ENCODE measurements around the gene PACS2.

The PACS2 gene

GRCh38 chr14:105392131-105393090 lies 77.9 kb downstream of the PACS2 start:
- Histone ChIP-seq H3K4me1 (ENCODE audit: control insufficient read depth, insufficient read depth, low read length, poor library complexity, severe bottlenecking) (no peaks in the 10 kb centered on the region), H3K27me3 (replicated peaks; ENCODE audit: control insufficient read depth, insufficient read depth, low read length, poor library complexity, severe bottlenecking) (no peaks in the 10 kb centered on the region), H3K9me3 (ENCODE audit: control insufficient read depth, low read length) (no peaks in the 10 kb centered on the region), H3K27ac (ENCODE audit: insufficient read depth, low read length, poor library complexity, severe bottlenecking) (no peak overlapping the region), H3K36me3 (ENCODE audit: control insufficient read depth, insufficient read depth, low read length) (no peaks in the 10 kb centered on the region), H3K4me3 (ENCODE audit: insufficient read depth, low read depth, low read length, poor library complexity, severe bottlenecking) (no peak overlapping the region)
- no peak for DNase-seq

GRCh38 chr14:105393151-105393550 lies 78.6 kb downstream of the PACS2 start:
- Histone ChIP-seq H3K36me3 (ENCODE audit: control insufficient read depth, insufficient read depth, low read length) (no peaks in the 10 kb centered on the region), H3K27ac (ENCODE audit: insufficient read depth, low read length, poor library complexity, severe bottlenecking) (no peak overlapping the region), H3K27me3 (replicated peaks; ENCODE audit: control insufficient read depth, insufficient read depth, low read length, poor library complexity, severe bottlenecking) (no peaks in the 10 kb centered on the region), H3K9me3 (ENCODE audit: control insufficient read depth, low read length) (no peaks in the 10 kb centered on the region), H3K4me3 (ENCODE audit: insufficient read depth, low read depth, low read length, poor library complexity, severe bottlenecking) (no peak overlapping the region), H3K4me1 (ENCODE audit: control insufficient read depth, insufficient read depth, low read length, poor library complexity, severe bottlenecking) (peaks cover 5% of the 10 kb centered on the region)
- DNase-seq = no peak

GRCh38 chr14:105394714-105395537 lies 80.4 kb downstream of the PACS2 start:
- peaks cover 14% of the 10 kb centered on the region for H3K4me1 ChIP-seq (ENCODE audit: control insufficient read depth, insufficient read depth, low read length, poor library complexity, severe bottlenecking)
- no peak overlapping the region for H3K4me3 ChIP-seq (ENCODE audit: insufficient read depth, low read depth, low read length, poor library complexity, severe bottlenecking)
- no peaks in the 10 kb centered on the region for H3K27me3 ChIP-seq (replicated peaks; ENCODE audit: control insufficient read depth, insufficient read depth, low read length, poor library complexity, severe bottlenecking)
- DNase-seq = no peak
- no peak overlapping the region for H3K27ac ChIP-seq (ENCODE audit: insufficient read depth, low read length, poor library complexity, severe bottlenecking)
- no peaks in the 10 kb centered on the region for H3K36me3 ChIP-seq (ENCODE audit: control insufficient read depth, insufficient read depth, low read length)
- H3K9me3 ChIP-seq (ENCODE audit: control insufficient read depth, low read length) = no peaks in the 10 kb centered on the region

- H3K27ac ChIP-seq (ENCODE audit: insufficient read depth, low read length, poor library complexity, severe bottlenecking) = no peak overlapping the region
- H3K4me3 ChIP-seq (ENCODE audit: insufficient read depth, low read depth, low read length, poor library complexity, severe bottlenecking) = no peak overlapping the region
- H3K36me3 ChIP-seq (ENCODE audit: control insufficient read depth, insufficient read depth, low read length) = peaks cover under 1% of the 10 kb centered on the region
- DNase-seq = no peak
- peaks cover 14% of the 10 kb centered on the region for H3K4me1 ChIP-seq (ENCODE audit: control insufficient read depth, insufficient read depth, low read length, poor library complexity, severe bottlenecking)
- no peaks in the 10 kb centered on the region for H3K9me3 ChIP-seq (ENCODE audit: control insufficient read depth, low read length)
- no peaks in the 10 kb centered on the region for H3K27me3 ChIP-seq (replicated peaks; ENCODE audit: control insufficient read depth, insufficient read depth, low read length, poor library complexity, severe bottlenecking)
Observed at GRCh38 chr14:105395538-105395854, 80.9 kb downstream of the PACS2 start.

- no peak for DNase-seq
- H3K36me3 ChIP-seq (ENCODE audit: control insufficient read depth, insufficient read depth, low read length) = peaks cover 7% of the 10 kb centered on the region
- no peaks in the 10 kb centered on the region for H3K27me3 ChIP-seq (replicated peaks; ENCODE audit: control insufficient read depth, insufficient read depth, low read length, poor library complexity, severe bottlenecking)
- H3K27ac ChIP-seq (ENCODE audit: insufficient read depth, low read length, poor library complexity, severe bottlenecking) = peak overlapping the region; percentile 75
- H3K4me1 ChIP-seq (ENCODE audit: control insufficient read depth, insufficient read depth, low read length, poor library complexity, severe bottlenecking) = peaks cover 14% of the 10 kb centered on the region
- no peaks in the 10 kb centered on the region for H3K9me3 ChIP-seq (ENCODE audit: control insufficient read depth, low read length)
- peak overlapping the region; percentile 92 for H3K4me3 ChIP-seq (ENCODE audit: insufficient read depth, low read depth, low read length, poor library complexity, severe bottlenecking)
Observed at GRCh38 chr14:105397350-105397931, 82.9 kb downstream of the PACS2 start.

- Histone ChIP-seq H3K9me3 (ENCODE audit: control insufficient read depth, low read length) (no peaks in the 10 kb centered on the region), H3K27ac (ENCODE audit: insufficient read depth, low read length, poor library complexity, severe bottlenecking) (peak within 1 kb of the TSS; percentile 75), H3K4me3 (ENCODE audit: insufficient read depth, low read depth, low read length, poor library complexity, severe bottlenecking) (peak within 1 kb of the TSS; percentile 92), H3K4me1 (ENCODE audit: control insufficient read depth, insufficient read depth, low read length, poor library complexity, severe bottlenecking) (peaks cover 14% of the 10 kb centered on the region), H3K36me3 (ENCODE audit: control insufficient read depth, insufficient read depth, low read length) (peaks cover 7% of the 10 kb centered on the region), H3K27me3 (replicated peaks; ENCODE audit: control insufficient read depth, insufficient read depth, low read length, poor library complexity, severe bottlenecking) (no peaks in the 10 kb centered on the region)
- peak; percentile 68 to 75 (median 71) for DNase-seq
Observed at GRCh38 chr14:105398044-105398725, 83.6 kb downstream of the PACS2 start, which contains the start of gene TEX22. TSS of gene TEX22 (plus strand) at chr14:105398538. CDS start at chr14:105399341, 803 bp downstream.

- Histone ChIP-seq H3K27ac (ENCODE audit: insufficient read depth, low read length, poor library complexity, severe bottlenecking) (peak overlapping the region; percentile 75), H3K4me3 (ENCODE audit: insufficient read depth, low read depth, low read length, poor library complexity, severe bottlenecking) (peak overlapping the region; percentile 92), H3K4me1 (ENCODE audit: control insufficient read depth, insufficient read depth, low read length, poor library complexity, severe bottlenecking) (peaks cover 14% of the 10 kb centered on the region)
Observed at GRCh38 chr14:105398726-105399465, 84.3 kb downstream of the PACS2 start.

GRCh38 chr14:105399466-105399775 lies 84.9 kb downstream of the PACS2 start:
- Histone ChIP-seq H3K36me3 (ENCODE audit: control insufficient read depth, insufficient read depth, low read length) (peaks cover 7% of the 10 kb centered on the region), H3K9me3 (ENCODE audit: control insufficient read depth, low read length) (no peaks in the 10 kb centered on the region), H3K27me3 (replicated peaks; ENCODE audit: control insufficient read depth, insufficient read depth, low read length, poor library complexity, severe bottlenecking) (no peaks in the 10 kb centered on the region), H3K4me3 (ENCODE audit: insufficient read depth, low read depth, low read length, poor library complexity, severe bottlenecking) (peak overlapping the region; percentile 92), H3K4me1 (ENCODE audit: control insufficient read depth, insufficient read depth, low read length, poor library complexity, severe bottlenecking) (peaks cover 14% of the 10 kb centered on the region), H3K27ac (ENCODE audit: insufficient read depth, low read length, poor library complexity, severe bottlenecking) (no peak overlapping the region)
- DNase-seq = no peak

More at GRCh38 chr14:105398726-105399465, 84.3 kb downstream of the PACS2 start:
- Histone ChIP-seq H3K36me3 (ENCODE audit: control insufficient read depth, insufficient read depth, low read length) (peaks cover 7% of the 10 kb centered on the region), H3K27me3 (replicated peaks; ENCODE audit: control insufficient read depth, insufficient read depth, low read length, poor library complexity, severe bottlenecking) (no peaks in the 10 kb centered on the region), H3K9me3 (ENCODE audit: control insufficient read depth, low read length) (no peaks in the 10 kb centered on the region)
- DNase-seq = peak in 1 of 3 donors; percentile 21

GRCh38 chr14:105400016-105400415 lies 85.5 kb downstream of the PACS2 start:
- no peaks in the 10 kb centered on the region for H3K9me3 ChIP-seq (ENCODE audit: control insufficient read depth, low read length)
- no peak for DNase-seq
- no peak overlapping the region for H3K4me3 ChIP-seq (ENCODE audit: insufficient read depth, low read depth, low read length, poor library complexity, severe bottlenecking)
- no peak overlapping the region for H3K27ac ChIP-seq (ENCODE audit: insufficient read depth, low read length, poor library complexity, severe bottlenecking)
- no peaks in the 10 kb centered on the region for H3K27me3 ChIP-seq (replicated peaks; ENCODE audit: control insufficient read depth, insufficient read depth, low read length, poor library complexity, severe bottlenecking)
- H3K36me3 ChIP-seq (ENCODE audit: control insufficient read depth, insufficient read depth, low read length) = peaks cover 7% of the 10 kb centered on the region
- H3K4me1 ChIP-seq (ENCODE audit: control insufficient read depth, insufficient read depth, low read length, poor library complexity, severe bottlenecking) = peaks cover 14% of the 10 kb centered on the region
